Measurements from ENCODE around the gene TMEM238.
A peak's percentile ranks its signal among the peaks of the same experiment; 100 is the strongest.
"Not testable (repeated sequence)": the region's sequence is repeated elsewhere in the genome, so short reads cannot be mapped to it uniquely, and the experiment has no call there.

Gene TMEM238

GRCh38 chr19:55402509-55402908 is 18.4 kb upstream of the TMEM238 start:
- TF ChIP-seq POU2F2 (IDR thresholded peaks at IDR 0.05; ENCODE audit: low read depth, low read length) = no peak
- TF ChIP-seq TAF1 (IDR thresholded peaks at IDR 0.05; ENCODE audit: low read depth, low read length) = no peak
- TF ChIP-seq POLR2AphosphoS5 (IDR thresholded peaks at IDR 0.05; ENCODE audit: low read depth, low read length) = no peak; the same call in 1 of the 2 replicates
- TF ChIP-seq POLR2A (IDR thresholded peaks at IDR 0.05; ENCODE audit: low read depth, low read length) = no peak; the same call in 1 of the 2 replicates
- TF ChIP-seq PAX5 (IDR thresholded peaks at IDR 0.05; ENCODE audit: insufficient read depth, low read length, severe bottlenecking) = no peak
- TF ChIP-seq SPI1 (IDR thresholded peaks at IDR 0.05; ENCODE audit: low read depth, low read length) = no peak

GRCh38 chr19:55401390-55401789 is 17.3 kb upstream of the TMEM238 start:
- not testable (repeated sequence) for FAIRE-seq; DNase-seq (ENCODE audit: insufficient read length, low spot score)

More at GRCh38 chr19:55402509-55402908, 18.4 kb upstream of the TMEM238 start:
- FAIRE-seq (no peak), DNase-seq (ENCODE audit: insufficient read length, low spot score) (no peak)

- TF ChIP-seq POLR2A (IDR thresholded peaks at IDR 0.05; ENCODE audit: low read depth, low read length) (peak; percentile 45; the same call in 1 of the 2 replicates), SPI1 (IDR thresholded peaks at IDR 0.05; ENCODE audit: low read depth, low read length) (no peak)
- no peak for DNase-seq (ENCODE audit: insufficient read length, low spot score)
- no peak for FAIRE-seq
Observed at GRCh38 chr19:55400281-55401087, 16.4 kb upstream of the TMEM238 start.

GRCh38 chr19:55398200-55398925 is 14.3 kb upstream of the TMEM238 start:
- TF ChIP-seq TAF1 (IDR thresholded peaks at IDR 0.05; ENCODE audit: low read depth, low read length) (no peak), SPI1 (IDR thresholded peaks at IDR 0.05; ENCODE audit: low read depth, low read length) (no peak), PAX5 (IDR thresholded peaks at IDR 0.05; ENCODE audit: insufficient read depth, low read length, severe bottlenecking) (no peak), POU2F2 (IDR thresholded peaks at IDR 0.05; ENCODE audit: low read depth, low read length) (no peak), POLR2A (IDR thresholded peaks at IDR 0.05; ENCODE audit: low read depth, low read length) (no peak), POLR2AphosphoS5 (IDR thresholded peaks at IDR 0.05; ENCODE audit: low read depth, low read length) (no peak)
- DNase-seq (ENCODE audit: insufficient read length, low spot score) (no peak), FAIRE-seq (peak; percentile 59)

GRCh38 chr19:55392820-55393761 is 9.0 kb upstream of the TMEM238 start:
- TF ChIP-seq POLR2AphosphoS5 (IDR thresholded peaks at IDR 0.05; ENCODE audit: low read depth, low read length) = no peak
- TF ChIP-seq TAF1 (IDR thresholded peaks at IDR 0.05; ENCODE audit: low read depth, low read length) = no peak
- no peak for TF ChIP-seq POU2F2 (IDR thresholded peaks at IDR 0.05; ENCODE audit: low read depth, low read length)
- no peak for TF ChIP-seq PAX5 (IDR thresholded peaks at IDR 0.05; ENCODE audit: insufficient read depth, low read length, severe bottlenecking)
- TF ChIP-seq POLR2A (IDR thresholded peaks at IDR 0.05; ENCODE audit: low read depth, low read length) = no peak
- no peak for TF ChIP-seq SPI1 (IDR thresholded peaks at IDR 0.05; ENCODE audit: low read depth, low read length)
- FAIRE-seq = no peak
- DNase-seq (ENCODE audit: insufficient read length, low spot score) = no peak

- no peak for FAIRE-seq
- TF ChIP-seq POLR2A (IDR thresholded peaks at IDR 0.05; ENCODE audit: low read depth, low read length) (no peak), POU2F2 (IDR thresholded peaks at IDR 0.05; ENCODE audit: low read depth, low read length) (no peak), TAF1 (IDR thresholded peaks at IDR 0.05; ENCODE audit: low read depth, low read length) (no peak), POLR2AphosphoS5 (IDR thresholded peaks at IDR 0.05; ENCODE audit: low read depth, low read length) (0 out of 2 replicates have a peak, but pooled peaks have one; percentile 16), SPI1 (IDR thresholded peaks at IDR 0.05; ENCODE audit: low read depth, low read length) (no peak), PAX5 (IDR thresholded peaks at IDR 0.05; ENCODE audit: insufficient read depth, low read length, severe bottlenecking) (no peak)
Observed at GRCh38 chr19:55391702-55392615, 7.9 kb upstream of the TMEM238 start.

GRCh38 chr19:55391191-55391670 is 7.1 kb upstream of the TMEM238 start:
- FAIRE-seq (no peak), DNase-seq (ENCODE audit: insufficient read length, low spot score) (no peak)
- TF ChIP-seq POU2F2 (IDR thresholded peaks at IDR 0.05; ENCODE audit: low read depth, low read length) = no peak
- TF ChIP-seq TAF1 (IDR thresholded peaks at IDR 0.05; ENCODE audit: low read depth, low read length) = no peak
- no peak for TF ChIP-seq SPI1 (IDR thresholded peaks at IDR 0.05; ENCODE audit: low read depth, low read length)
- no peak for TF ChIP-seq PAX5 (IDR thresholded peaks at IDR 0.05; ENCODE audit: insufficient read depth, low read length, severe bottlenecking)
- peak; percentile 73 for TF ChIP-seq POLR2AphosphoS5 (IDR thresholded peaks at IDR 0.05; ENCODE audit: low read depth, low read length)
- peak; percentile 61 for TF ChIP-seq POLR2A (IDR thresholded peaks at IDR 0.05; ENCODE audit: low read depth, low read length)

More at GRCh38 chr19:55391702-55392615, 7.9 kb upstream of the TMEM238 start:
- DNase-seq (ENCODE audit: insufficient read length, low spot score) = no peak

GRCh38 chr19:55390461-55390880 is 6.4 kb upstream of the TMEM238 start:
- DNase-seq (ENCODE audit: insufficient read length, low spot score) (no peak), FAIRE-seq (no peak)
- TF ChIP-seq SPI1 (IDR thresholded peaks at IDR 0.05; ENCODE audit: low read depth, low read length) = no peak
- no peak for TF ChIP-seq TAF1 (IDR thresholded peaks at IDR 0.05; ENCODE audit: low read depth, low read length)
- no peak for TF ChIP-seq POU2F2 (IDR thresholded peaks at IDR 0.05; ENCODE audit: low read depth, low read length)
- TF ChIP-seq PAX5 (IDR thresholded peaks at IDR 0.05; ENCODE audit: insufficient read depth, low read length, severe bottlenecking) = no peak
- TF ChIP-seq POLR2AphosphoS5 (IDR thresholded peaks at IDR 0.05; ENCODE audit: low read depth, low read length) = no peak; the same call in 1 of the 2 replicates
- no peak for TF ChIP-seq POLR2A (IDR thresholded peaks at IDR 0.05; ENCODE audit: low read depth, low read length)
